ENCODE measurements around the gene SPATA31D1.

- no peak for TF ChIP-seq CTCF (IDR thresholded peaks at IDR 0.05)
- no peak for TF ChIP-seq GABPB1 (CRISPR knock-in tag; IDR thresholded peaks at IDR 0.05)
- TF ChIP-seq ZBTB21 (CRISPR knock-in tag; IDR thresholded peaks at IDR 0.05; ENCODE audit: borderline replicate concordance): no peak
- no peak for TF ChIP-seq ELF4 (CRISPR knock-in tag; IDR thresholded peaks at IDR 0.05; ENCODE audit: low read depth)
- no peak for TF ChIP-seq ZNF138 (CRISPR knock-in tag; conservative IDR thresholded peaks at IDR 0.05)
- no peak for TF ChIP-seq SMAD4 (CRISPR knock-in tag; IDR thresholded peaks at IDR 0.05)
- TF ChIP-seq MAX (CRISPR knock-in tag; IDR thresholded peaks at IDR 0.05): no peak
- TF ChIP-seq ATF6 (CRISPR knock-in tag; IDR thresholded peaks at IDR 0.05): no peak
- no peak for TF ChIP-seq NR2C2 (CRISPR knock-in tag; IDR thresholded peaks at IDR 0.05)
- TF ChIP-seq FOXJ3 (CRISPR knock-in tag; IDR thresholded peaks at IDR 0.05; ENCODE audit: borderline replicate concordance): no peak
- no peak for TF ChIP-seq ATF2 (CRISPR knock-in tag; IDR thresholded peaks at IDR 0.05; ENCODE audit: borderline replicate concordance, low read depth)
- TF ChIP-seq TEAD4 (CRISPR knock-in tag; IDR thresholded peaks at IDR 0.05): no peak
These were observed 12.2 kb upstream of the SPATA31D1 start for GRCh38 chr9:81976351-81976750.

All from WTC11 (cell line).